Epithelial cell of prostate (primary cell): ENCODE data around the gene PP2D1.
A peak's percentile ranks its signal among the peaks of the same experiment; 100 is the strongest.
"Not testable (repeated sequence)": the region's sequence is repeated elsewhere in the genome, so short reads cannot be mapped to it uniquely, and the experiment has no call there.

ENCODE experiments used
- DNase-seq: peaks from one replicate; pipeline ENCODE4 v3.0.0-alpha.2; 2011; ENCODE audit warnings: low read depth, low spot score
- H3K27ac ChIP-seq: fragments of 450-650 bp; 2 replicates; pipeline ENCODE4 v1.5.1; 2017; ENCODE audit warnings: mild to moderate bottlenecking

Gene PP2D1

GRCh38 chr3:19994796-19995195 is 17.3 kb downstream of the PP2D1 start:
- DNase-seq, result no peak
- no peak overlapping the region for H3K27ac ChIP-seq

GRCh38 chr3:19988904-19989303 is 23.2 kb downstream of the PP2D1 start:
- H3K27ac ChIP-seq, DNase-seq: not testable (repeated sequence)

GRCh38 chr3:19972054-19972453 is 40.0 kb downstream of the PP2D1 start:
- H3K27ac ChIP-seq, result no peak overlapping the region

GRCh38 chr3:19970327-19970726 is 41.7 kb downstream of the PP2D1 start:
- DNase-seq, result no peak

More at GRCh38 chr3:19972054-19972453, 40.0 kb downstream of the PP2D1 start:
- DNase-seq, result no peak

GRCh38 chr3:19967812-19968211 is 44.3 kb downstream of the PP2D1 start:
- H3K27ac ChIP-seq, result no peak overlapping the region
- DNase-seq, result no peak

More at GRCh38 chr3:19970327-19970726, 41.7 kb downstream of the PP2D1 start:
- H3K27ac ChIP-seq, result no peak overlapping the region

- DNase-seq, result no peak
- no peak overlapping the region for H3K27ac ChIP-seq
Observed at GRCh38 chr3:19967208-19967607, 44.9 kb downstream of the PP2D1 start.

GRCh38 chr3:19961960-19962359 is 50.1 kb downstream of the PP2D1 start:
- H3K27ac ChIP-seq, result no peak overlapping the region
- DNase-seq, result no peak

GRCh38 chr3:19960696-19961095 is 51.4 kb downstream of the PP2D1 start:
- DNase-seq, result no peak
- no peak overlapping the region for H3K27ac ChIP-seq

GRCh38 chr3:19959505-19959904 is 52.6 kb downstream of the PP2D1 start:
- no peak overlapping the region for H3K27ac ChIP-seq
- DNase-seq, result no peak

- H3K27ac ChIP-seq, DNase-seq: not testable (repeated sequence)
Observed at GRCh38 chr3:19957354-19957753, 54.7 kb downstream of the PP2D1 start.

GRCh38 chr3:19954676-19955075 is 57.4 kb downstream of the PP2D1 start:
- H3K27ac ChIP-seq, result no peak overlapping the region
- no peak for DNase-seq

GRCh38 chr3:19950316-19950715 is 61.7 kb downstream of the PP2D1 start:
- H3K27ac ChIP-seq, result no peak overlapping the region
- DNase-seq, result no peak

- peak overlapping the region; percentile 98 for H3K27ac ChIP-seq
- DNase-seq, result no peak
Observed at GRCh38 chr3:19948226-19948591, 63.9 kb downstream of the PP2D1 start.

GRCh38 chr3:19947549-19948225 is 64.4 kb downstream of the PP2D1 start:
- DNase-seq, result no peak

GRCh38 chr3:19946832-19947548 is 65.1 kb downstream of the PP2D1 start, which contains the start of gene RAB5A:
TSS of gene RAB5A (plus strand) at chr3:19947097. CDS start at chr3:19950899, 3,802 bp downstream.
- DNase-seq, result peak; percentile 93
- H3K27ac ChIP-seq, result peak within 1 kb of the TSS; percentile 98

More at GRCh38 chr3:19947549-19948225, 64.4 kb downstream of the PP2D1 start:
- peak overlapping the region; percentile 98 for H3K27ac ChIP-seq

- DNase-seq, result no peak
- peak overlapping the region; percentile 98 for H3K27ac ChIP-seq
Observed at GRCh38 chr3:19945969-19946831, 65.9 kb downstream of the PP2D1 start.

- no peak for DNase-seq
- no peak overlapping the region for H3K27ac ChIP-seq
Observed at GRCh38 chr3:19945534-19945933, 66.5 kb downstream of the PP2D1 start.

GRCh38 chr3:19940643-19941042 is 71.4 kb downstream of the PP2D1 start:
- H3K27ac ChIP-seq, result no peak overlapping the region
- no peak for DNase-seq

- DNase-seq, result no peak
Observed at GRCh38 chr3:19938295-19938627, 73.8 kb downstream of the PP2D1 start.

GRCh38 chr3:19937459-19938294 is 74.4 kb downstream of the PP2D1 start:
- no peak overlapping the region for H3K27ac ChIP-seq
- no peak for DNase-seq

More at GRCh38 chr3:19938295-19938627, 73.8 kb downstream of the PP2D1 start:
- no peak overlapping the region for H3K27ac ChIP-seq
